ENCODE measurements around the gene ACP6.

ACP6 gene

DNA sequence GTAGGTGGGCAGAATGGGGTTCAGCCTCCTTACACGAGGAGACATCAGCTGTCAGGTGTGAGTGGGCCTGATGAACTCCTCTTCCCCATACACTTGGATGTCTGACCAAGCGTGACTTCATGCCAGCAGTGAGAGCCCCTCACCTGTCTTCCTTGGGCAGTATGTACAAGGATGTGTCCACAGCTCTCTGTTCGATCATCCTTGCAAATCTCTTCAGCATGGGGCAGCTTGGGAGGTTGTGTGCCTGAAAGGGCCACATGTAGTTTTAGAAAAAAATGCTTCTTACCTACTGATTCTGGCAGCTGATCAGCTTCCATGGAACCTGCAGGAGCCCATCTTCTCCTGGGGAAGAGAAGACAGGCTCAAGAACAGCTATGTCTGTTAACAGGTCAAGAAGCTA lies 18.0 kb downstream of the ACP6 start:
- Histone ChIP-seq H3K27ac (ENCODE audit: low read depth, low read length) (no peak overlapping the region), H3K4me3 (ENCODE audit: low read depth in 1 of 5, low read length in 5 of 5) (no peak overlapping the region), H3K27me3 (ENCODE audit: control insufficient read depth in 5 of 5, insufficient read depth in 4 of 5, low read length in 5 of 5) (no peaks in the 10 kb centered on the region), H3K9ac (ENCODE audit: low read length in 5 of 5) (no peak overlapping the region), H3K4me1 (ENCODE audit: control insufficient read depth in 5 of 5, insufficient read depth in 5 of 5, low read length in 5 of 5) (no peaks in the 10 kb centered on the region), H3K36me3 (ENCODE audit: control insufficient read depth in 5 of 5, insufficient read depth in 5 of 5, low read length in 5 of 5) (peaks cover 19 to 69% (median 56%) of the 10 kb centered on the region in 5 donors), H3K9me3 (ENCODE audit: control insufficient read depth in 5 of 5, low read length in 5 of 5) (no peaks in the 10 kb centered on the region)

DNA sequence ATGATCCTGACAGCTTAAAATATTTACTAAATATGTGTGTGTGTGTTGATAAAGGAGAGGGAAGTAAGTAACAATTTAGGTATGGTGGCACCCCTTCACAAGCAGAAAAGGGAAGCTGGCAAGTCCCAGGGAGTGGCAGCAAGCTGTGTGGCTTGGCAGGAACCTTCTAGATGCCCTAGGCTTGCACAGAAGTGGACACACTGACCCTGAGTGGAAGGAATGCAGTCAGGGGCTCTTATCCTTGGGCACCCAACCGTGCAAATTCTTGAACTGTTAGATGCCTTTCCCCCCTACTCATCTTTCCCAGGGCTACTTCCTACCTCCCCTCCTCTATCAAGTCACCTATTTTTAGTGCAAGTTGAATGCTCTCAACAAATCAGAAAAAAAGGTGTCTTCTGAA lies 18.9 kb downstream of the ACP6 start:
- no peak overlapping the region for H3K4me3 ChIP-seq (ENCODE audit: low read depth in 1 of 5, low read length in 5 of 5)
- no peaks in the 10 kb centered on the region for H3K9me3 ChIP-seq (ENCODE audit: control insufficient read depth in 5 of 5, low read length in 5 of 5)
- H3K4me1 ChIP-seq (ENCODE audit: control insufficient read depth in 5 of 5, insufficient read depth in 5 of 5, low read length in 5 of 5), result no peaks in the 10 kb centered on the region
- no peak overlapping the region for H3K9ac ChIP-seq (ENCODE audit: low read length in 5 of 5)
- H3K27me3 ChIP-seq (ENCODE audit: control insufficient read depth in 5 of 5, insufficient read depth in 4 of 5, low read length in 5 of 5), result no peaks in the 10 kb centered on the region
- no peak overlapping the region for H3K27ac ChIP-seq (ENCODE audit: low read depth, low read length)
- H3K36me3 ChIP-seq (ENCODE audit: control insufficient read depth in 5 of 5, insufficient read depth in 5 of 5, low read length in 5 of 5), result peaks cover 14 to 74% (median 56%) of the 10 kb centered on the region in 5 donors

DNA sequence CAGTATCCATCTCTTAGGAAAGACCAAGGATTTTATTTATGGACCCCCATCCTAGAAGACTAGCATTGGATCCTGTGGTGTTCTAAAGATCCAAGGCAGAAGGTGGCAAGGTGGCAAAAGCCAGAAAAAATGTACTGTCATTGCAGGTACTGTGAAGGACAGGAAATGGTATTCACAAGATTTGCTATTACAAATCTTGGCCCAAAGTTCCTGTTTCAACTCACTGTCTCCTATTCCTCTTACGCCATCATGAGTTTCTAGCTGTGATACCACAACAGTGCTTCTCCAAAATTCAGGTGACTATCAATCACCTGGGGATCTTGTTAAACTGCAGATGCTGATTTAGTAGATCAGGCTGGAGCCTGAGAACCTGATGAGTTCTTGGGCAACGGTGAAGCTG lies 21.4 kb downstream of the ACP6 start:
- Histone ChIP-seq H3K9me3 (ENCODE audit: control insufficient read depth in 5 of 5, low read length in 5 of 5) (no peaks in the 10 kb centered on the region), H3K9ac (ENCODE audit: low read length in 5 of 5) (no peak overlapping the region), H3K4me1 (ENCODE audit: control insufficient read depth in 5 of 5, insufficient read depth in 5 of 5, low read length in 5 of 5) (no peaks in the 10 kb centered on the region), H3K27ac (ENCODE audit: low read depth, low read length) (no peak overlapping the region), H3K36me3 (ENCODE audit: control insufficient read depth in 5 of 5, insufficient read depth in 5 of 5, low read length in 5 of 5) (peaks cover 16 to 63% (median 49%) of the 10 kb centered on the region in 5 donors), H3K27me3 (ENCODE audit: control insufficient read depth in 5 of 5, insufficient read depth in 4 of 5, low read length in 5 of 5) (no peaks in the 10 kb centered on the region), H3K4me3 (ENCODE audit: low read depth in 1 of 5, low read length in 5 of 5) (no peak overlapping the region)

DNA sequence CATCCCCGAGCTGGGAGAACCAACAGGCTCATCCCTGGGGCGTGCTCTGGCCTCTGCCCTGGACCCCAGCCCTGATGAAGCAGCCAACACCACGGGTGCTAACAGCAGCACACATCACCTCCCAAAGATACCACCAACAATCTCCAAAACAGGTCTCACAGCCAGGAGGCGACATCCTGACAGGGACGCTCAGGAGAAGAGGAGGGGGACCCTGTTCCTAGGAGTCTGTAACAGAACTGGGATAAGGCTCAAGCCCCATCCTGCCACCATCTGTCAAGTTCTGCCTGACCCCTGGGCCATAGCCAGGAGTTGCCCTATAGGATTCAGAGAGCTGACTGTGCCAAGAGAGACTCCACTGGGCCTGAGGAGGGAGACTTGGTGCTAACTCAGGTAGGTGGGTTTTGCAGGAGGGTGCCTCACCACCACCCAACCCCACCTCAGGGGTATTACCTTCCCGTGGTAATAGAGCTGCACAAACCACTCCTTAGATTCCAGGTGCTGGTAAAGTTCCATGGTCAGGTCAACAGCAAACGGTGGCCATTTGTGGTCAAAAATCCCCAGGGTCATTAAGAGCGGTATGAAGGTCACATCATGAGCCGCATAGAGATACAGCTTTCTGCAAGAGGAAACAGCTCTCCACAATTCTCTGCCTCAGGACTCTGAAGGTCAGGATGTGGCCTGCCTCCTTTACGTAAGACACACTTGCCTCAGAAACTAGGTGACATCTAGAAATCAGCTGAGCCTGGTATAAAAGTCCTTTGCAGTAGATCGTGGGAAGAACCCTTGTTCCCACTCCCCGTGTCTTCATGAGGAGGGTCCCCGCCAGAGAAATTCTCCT lies 22.3 kb downstream of the ACP6 start:
- Histone ChIP-seq H3K9ac (ENCODE audit: low read length in 5 of 5) (no peak overlapping the region), H3K4me3 (ENCODE audit: low read depth in 1 of 5, low read length in 5 of 5) (no peak overlapping the region), H3K9me3 (ENCODE audit: control insufficient read depth in 5 of 5, low read length in 5 of 5) (no peaks in the 10 kb centered on the region), H3K27me3 (ENCODE audit: control insufficient read depth in 5 of 5, insufficient read depth in 4 of 5, low read length in 5 of 5) (no peaks in the 10 kb centered on the region), H3K4me1 (ENCODE audit: control insufficient read depth in 5 of 5, insufficient read depth in 5 of 5, low read length in 5 of 5) (no peaks in the 10 kb centered on the region), H3K27ac (ENCODE audit: low read depth, low read length) (no peak overlapping the region), H3K36me3 (ENCODE audit: control insufficient read depth in 5 of 5, insufficient read depth in 5 of 5, low read length in 5 of 5) (peaks cover 18 to 64% (median 48%) of the 10 kb centered on the region in 5 donors)

- Histone ChIP-seq H3K9ac (ENCODE audit: low read length in 5 of 5) (no peak overlapping the region), H3K27ac (ENCODE audit: low read depth, low read length) (no peak overlapping the region), H3K4me1 (ENCODE audit: control insufficient read depth in 5 of 5, insufficient read depth in 5 of 5, low read length in 5 of 5) (peaks cover 0 to 9% (median 5%) of the 10 kb centered on the region in 5 donors), H3K4me3 (ENCODE audit: low read depth in 1 of 5, low read length in 5 of 5) (no peak overlapping the region), H3K36me3 (ENCODE audit: control insufficient read depth in 5 of 5, insufficient read depth in 5 of 5, low read length in 5 of 5) (peaks cover 11 to 39% (median 16%) of the 10 kb centered on the region in 5 donors), H3K9me3 (ENCODE audit: control insufficient read depth in 5 of 5, low read length in 5 of 5) (no peaks in the 10 kb centered on the region), H3K27me3 (ENCODE audit: control insufficient read depth in 5 of 5, insufficient read depth in 4 of 5, low read length in 5 of 5) (no peaks in the 10 kb centered on the region)
These were observed 26.4 kb downstream of the ACP6 start for GRCh38 chr1:147643974-147644373.

- Histone ChIP-seq H3K27ac (ENCODE audit: low read depth, low read length) (no peak overlapping the region), H3K4me1 (ENCODE audit: control insufficient read depth in 5 of 5, insufficient read depth in 5 of 5, low read length in 5 of 5) (peaks cover 0 to 9% (median 5%) of the 10 kb centered on the region in 5 donors), H3K9ac (ENCODE audit: low read length in 5 of 5) (no peak overlapping the region), H3K27me3 (ENCODE audit: control insufficient read depth in 5 of 5, insufficient read depth in 4 of 5, low read length in 5 of 5) (no peaks in the 10 kb centered on the region), H3K9me3 (ENCODE audit: control insufficient read depth in 5 of 5, low read length in 5 of 5) (no peaks in the 10 kb centered on the region), H3K4me3 (ENCODE audit: low read depth in 1 of 5, low read length in 5 of 5) (no peak overlapping the region), H3K36me3 (ENCODE audit: control insufficient read depth in 5 of 5, insufficient read depth in 5 of 5, low read length in 5 of 5) (peaks cover 3 to 21% (median 6%) of the 10 kb centered on the region in 5 donors)
These were observed 28.4 kb downstream of the ACP6 start for GRCh38 chr1:147641695-147642592.

DNA sequence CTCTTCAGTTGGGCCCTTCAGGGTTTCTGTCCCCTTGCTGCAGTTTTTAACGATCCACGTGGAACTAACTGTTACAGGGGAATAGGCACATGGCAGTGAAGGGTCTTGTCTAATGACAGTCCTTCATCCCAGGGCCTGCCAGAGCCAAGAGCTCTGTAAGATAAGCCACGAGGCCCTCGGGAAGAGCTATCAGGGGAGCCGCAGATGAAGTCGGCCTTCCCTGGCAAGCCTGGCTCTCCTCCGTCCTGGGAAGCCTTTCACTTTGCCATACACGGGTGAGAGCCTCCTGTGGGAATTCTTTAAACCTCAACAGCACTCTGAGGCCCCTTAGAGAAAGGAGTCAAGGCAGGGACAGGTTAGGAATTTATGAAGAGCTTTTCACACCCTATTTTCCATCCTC lies 29.0 kb downstream of the ACP6 start:
- no peak overlapping the region for H3K27ac ChIP-seq (ENCODE audit: low read depth, low read length)
- H3K27me3 ChIP-seq (ENCODE audit: control insufficient read depth in 5 of 5, insufficient read depth in 4 of 5, low read length in 5 of 5), result no peaks in the 10 kb centered on the region
- no peak overlapping the region for H3K9ac ChIP-seq (ENCODE audit: low read length in 5 of 5)
- no peaks in the 10 kb centered on the region for H3K9me3 ChIP-seq (ENCODE audit: control insufficient read depth in 5 of 5, low read length in 5 of 5)
- peaks cover 0 to 16% (median 6%) of the 10 kb centered on the region in 5 donors for H3K36me3 ChIP-seq (ENCODE audit: control insufficient read depth in 5 of 5, insufficient read depth in 5 of 5, low read length in 5 of 5)
- no peak overlapping the region for H3K4me3 ChIP-seq (ENCODE audit: low read depth in 1 of 5, low read length in 5 of 5)
- peaks cover 0 to 9% (median 5%) of the 10 kb centered on the region in 5 donors for H3K4me1 ChIP-seq (ENCODE audit: control insufficient read depth in 5 of 5, insufficient read depth in 5 of 5, low read length in 5 of 5)

GRCh38 chr1:147640553-147641165 lies 29.7 kb downstream of the ACP6 start:
- peaks cover 0 to 16% (median 6%) of the 10 kb centered on the region in 5 donors for H3K36me3 ChIP-seq (ENCODE audit: control insufficient read depth in 5 of 5, insufficient read depth in 5 of 5, low read length in 5 of 5)
- H3K4me3 ChIP-seq (ENCODE audit: low read depth in 1 of 5, low read length in 5 of 5), result no peak overlapping the region
- H3K9me3 ChIP-seq (ENCODE audit: control insufficient read depth in 5 of 5, low read length in 5 of 5), result no peaks in the 10 kb centered on the region
- no peak overlapping the region for H3K9ac ChIP-seq (ENCODE audit: low read length in 5 of 5)
- no peaks in the 10 kb centered on the region for H3K27me3 ChIP-seq (ENCODE audit: control insufficient read depth in 5 of 5, insufficient read depth in 4 of 5, low read length in 5 of 5)
- H3K27ac ChIP-seq (ENCODE audit: low read depth, low read length), result no peak overlapping the region
- H3K4me1 ChIP-seq (ENCODE audit: control insufficient read depth in 5 of 5, insufficient read depth in 5 of 5, low read length in 5 of 5), result peaks cover 0 to 9% (median 6%) of the 10 kb centered on the region in 5 donors

DNA sequence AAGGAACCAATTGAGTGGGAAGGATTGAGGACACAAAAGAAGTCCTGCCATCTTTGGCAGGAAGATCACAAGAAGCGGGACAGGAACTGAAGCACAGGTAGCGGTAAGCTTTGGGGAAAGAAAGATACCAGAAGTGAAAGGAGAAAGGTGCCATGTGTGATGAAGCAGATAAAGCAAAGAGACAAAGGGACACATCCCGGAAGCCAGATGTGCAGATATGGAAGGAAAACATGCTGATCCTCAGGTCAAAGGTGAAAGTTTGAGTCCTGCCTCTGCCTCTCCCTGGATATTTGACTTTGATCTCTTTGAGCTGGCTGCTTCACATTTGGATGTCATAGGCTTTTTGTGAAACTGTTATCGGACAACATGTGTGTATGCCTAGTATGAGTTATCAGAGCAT lies 34.0 kb downstream of the ACP6 start:
- Histone ChIP-seq H3K9me3 (ENCODE audit: control insufficient read depth in 5 of 5, low read length in 5 of 5) (no peaks in the 10 kb centered on the region), H3K27me3 (ENCODE audit: control insufficient read depth in 5 of 5, insufficient read depth in 4 of 5, low read length in 5 of 5) (no peaks in the 10 kb centered on the region), H3K9ac (ENCODE audit: low read length in 5 of 5) (no peak overlapping the region), H3K36me3 (ENCODE audit: control insufficient read depth in 5 of 5, insufficient read depth in 5 of 5, low read length in 5 of 5) (no peaks in the 10 kb centered on the region), H3K27ac (ENCODE audit: low read depth, low read length) (no peak overlapping the region), H3K4me1 (ENCODE audit: control insufficient read depth in 5 of 5, insufficient read depth in 5 of 5, low read length in 5 of 5) (peaks cover 0 to 4% (median under 1%) of the 10 kb centered on the region in 5 donors), H3K4me3 (ENCODE audit: low read depth in 1 of 5, low read length in 5 of 5) (no peak overlapping the region)
